ENCODE results near the gene GSS.

DNA sequence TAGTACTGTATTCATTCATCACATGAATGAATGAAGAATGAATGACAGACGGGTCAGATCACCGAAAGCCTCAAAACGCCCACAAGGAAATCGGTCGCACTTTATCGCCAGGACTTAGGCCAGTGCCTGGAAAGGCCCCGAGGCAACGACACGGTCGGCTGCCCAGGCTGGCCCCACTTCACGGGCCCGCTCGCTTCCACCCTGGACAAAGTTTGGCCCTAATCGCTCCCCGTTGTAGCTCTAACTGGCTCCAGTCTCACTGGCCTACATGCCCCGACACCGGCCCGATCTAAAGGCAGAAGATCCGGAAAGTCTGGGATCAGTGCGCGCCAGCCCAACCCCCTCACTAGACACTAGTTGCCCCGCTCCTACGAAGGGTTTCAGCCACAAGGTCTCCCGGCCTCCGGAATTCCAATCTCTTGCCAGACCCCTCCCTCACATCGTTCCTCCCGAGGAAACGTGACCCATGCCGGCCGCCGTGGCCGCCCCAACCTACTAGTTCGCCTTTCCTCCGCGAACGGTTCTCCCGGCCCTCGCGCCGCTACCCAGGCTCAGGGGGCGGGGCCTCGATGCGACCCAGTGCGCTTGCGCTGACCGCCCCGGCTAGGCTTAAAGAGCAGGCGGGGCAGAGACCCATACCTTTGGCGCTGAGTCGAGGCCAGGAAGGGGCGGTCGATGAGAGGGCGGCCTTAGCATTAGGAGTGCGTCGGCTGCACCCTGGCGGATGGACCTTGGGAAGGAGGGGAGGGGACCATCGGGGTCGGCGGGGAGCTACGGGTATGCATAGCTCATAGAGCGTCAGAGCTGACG, at the start of gene GSS, which contains the start of gene MYH7B:
- TF ChIP-seq, protein P1, sequence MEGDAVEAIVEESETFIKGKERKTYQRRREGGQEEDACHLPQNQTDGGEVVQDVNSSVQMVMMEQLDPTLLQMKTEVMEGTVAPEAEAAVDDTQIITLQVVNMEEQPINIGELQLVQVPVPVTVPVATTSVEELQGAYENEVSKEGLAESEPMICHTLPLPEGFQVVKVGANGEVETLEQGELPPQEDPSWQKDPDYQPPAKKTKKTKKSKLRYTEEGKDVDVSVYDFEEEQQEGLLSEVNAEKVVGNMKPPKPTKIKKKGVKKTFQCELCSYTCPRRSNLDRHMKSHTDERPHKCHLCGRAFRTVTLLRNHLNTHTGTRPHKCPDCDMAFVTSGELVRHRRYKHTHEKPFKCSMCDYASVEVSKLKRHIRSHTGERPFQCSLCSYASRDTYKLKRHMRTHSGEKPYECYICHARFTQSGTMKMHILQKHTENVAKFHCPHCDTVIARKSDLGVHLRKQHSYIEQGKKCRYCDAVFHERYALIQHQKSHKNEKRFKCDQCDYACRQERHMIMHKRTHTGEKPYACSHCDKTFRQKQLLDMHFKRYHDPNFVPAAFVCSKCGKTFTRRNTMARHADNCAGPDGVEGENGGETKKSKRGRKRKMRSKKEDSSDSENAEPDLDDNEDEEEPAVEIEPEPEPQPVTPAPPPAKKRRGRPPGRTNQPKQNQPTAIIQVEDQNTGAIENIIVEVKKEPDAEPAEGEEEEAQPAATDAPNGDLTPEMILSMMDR (IDR thresholded peaks at IDR 0.05) = peak; percentile 22 to 40
- TF ChIP-seq POLR2AphosphoS5 (IDR thresholded peaks at IDR 0.05) = peak; percentile 18 to 93 (median 86)
